ENCODE results near the gene TBC1D20.
"Not testable (repeated sequence)": the region's sequence is repeated elsewhere in the genome, so short reads cannot be mapped to it uniquely, and the experiment has no call there.

The TBC1D20 gene, protein sequence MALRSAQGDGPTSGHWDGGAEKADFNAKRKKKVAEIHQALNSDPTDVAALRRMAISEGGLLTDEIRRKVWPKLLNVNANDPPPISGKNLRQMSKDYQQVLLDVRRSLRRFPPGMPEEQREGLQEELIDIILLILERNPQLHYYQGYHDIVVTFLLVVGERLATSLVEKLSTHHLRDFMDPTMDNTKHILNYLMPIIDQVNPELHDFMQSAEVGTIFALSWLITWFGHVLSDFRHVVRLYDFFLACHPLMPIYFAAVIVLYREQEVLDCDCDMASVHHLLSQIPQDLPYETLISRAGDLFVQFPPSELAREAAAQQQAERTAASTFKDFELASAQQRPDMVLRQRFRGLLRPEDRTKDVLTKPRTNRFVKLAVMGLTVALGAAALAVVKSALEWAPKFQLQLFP

DNA sequence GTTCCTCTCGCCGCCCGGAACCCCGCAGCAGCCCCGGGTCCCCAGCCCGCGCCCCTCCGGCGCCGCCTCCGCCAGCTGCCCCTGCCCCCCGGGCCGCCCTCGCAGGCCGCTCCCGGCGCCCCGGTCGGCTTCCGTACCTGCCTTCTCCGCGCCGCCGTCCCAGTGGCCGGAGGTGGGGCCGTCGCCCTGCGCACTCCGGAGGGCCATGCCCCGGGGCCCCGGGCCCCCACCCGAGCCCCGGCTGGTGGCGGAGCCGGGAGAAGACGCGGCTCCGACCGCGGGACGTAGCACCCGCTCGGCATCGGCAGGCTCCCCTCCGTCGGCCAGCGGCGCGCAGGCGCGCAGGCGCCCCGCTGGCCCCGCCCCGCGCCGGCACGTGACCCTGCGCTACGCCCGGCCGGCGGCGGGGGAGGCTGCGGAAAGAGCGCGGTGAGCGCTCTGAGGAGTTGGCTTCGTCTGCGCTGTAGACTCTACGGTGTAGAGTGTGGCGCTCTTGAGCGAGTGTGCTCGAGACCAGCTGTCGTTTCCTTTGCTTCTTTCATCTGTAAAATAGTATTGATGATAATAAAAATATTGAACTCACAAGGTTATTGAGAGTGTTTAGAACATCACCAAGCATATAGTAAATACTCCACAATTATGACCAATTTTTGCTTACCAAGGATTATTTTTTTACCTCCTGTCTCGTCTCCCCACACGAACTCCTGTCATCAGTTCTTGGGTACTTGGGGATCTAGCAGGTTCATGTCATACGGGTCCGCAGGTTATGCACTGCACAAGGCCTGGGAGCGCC, at the start of gene TBC1D20:
TSS of gene TBC1D20 (minus strand) at position 335 of the 793 bp plus-strand sequence. CDS start at position 207, 128 bp downstream.
- DNase-seq: peak; percentile 89 to 92

GRCh38 chr20:510328-511057, 48.2 kb upstream of the TBC1D20 start:
- not testable (repeated sequence) for DNase-seq

DNA sequence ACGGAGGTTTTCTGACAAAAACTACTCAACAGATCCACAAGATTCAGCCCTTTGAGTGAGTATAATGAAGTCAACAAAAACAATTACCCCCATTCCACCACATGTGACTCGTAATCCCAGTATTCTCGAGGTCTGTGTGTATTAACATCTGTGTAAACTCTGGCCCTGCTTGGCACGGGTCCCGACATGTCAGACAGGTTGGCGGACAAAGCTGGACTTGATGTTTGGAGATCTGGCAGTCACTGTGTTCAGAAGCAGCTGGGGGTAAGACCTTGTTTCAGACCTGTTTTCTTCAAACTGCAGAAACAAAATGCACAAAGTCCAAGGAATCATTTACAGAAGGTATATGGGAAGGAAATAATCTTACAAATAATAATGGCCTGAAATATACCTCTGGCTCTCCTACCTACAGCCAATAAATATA, 46.0 kb upstream of the TBC1D20 start:
- not testable (repeated sequence) for DNase-seq

DNA sequence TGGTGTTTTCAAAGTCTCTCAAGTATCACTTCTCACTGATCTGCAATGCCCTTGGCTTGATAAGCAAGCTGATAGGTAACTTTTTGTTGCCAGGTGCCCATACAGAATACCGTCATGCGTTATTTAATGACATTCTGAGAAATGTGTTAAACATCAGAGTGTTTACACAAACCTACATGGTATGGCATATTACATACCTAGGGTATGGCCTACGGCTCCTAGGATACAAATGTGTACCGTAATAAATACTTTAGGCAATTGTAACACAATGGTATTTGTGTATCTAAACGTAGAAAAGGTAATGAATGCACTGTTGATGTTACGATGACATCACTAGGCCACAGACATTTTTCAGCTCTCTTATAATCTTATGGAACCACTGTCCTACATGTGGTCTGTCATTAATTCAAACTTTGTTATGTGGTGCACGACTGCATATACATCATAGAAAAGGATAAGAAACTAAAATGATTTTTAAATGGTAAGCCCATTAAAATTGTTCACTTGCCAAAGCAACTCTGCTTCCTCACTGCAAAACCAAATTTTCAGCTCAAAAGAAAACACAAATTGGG, 45.5 kb upstream of the TBC1D20 start:
- no peak for DNase-seq

DNA sequence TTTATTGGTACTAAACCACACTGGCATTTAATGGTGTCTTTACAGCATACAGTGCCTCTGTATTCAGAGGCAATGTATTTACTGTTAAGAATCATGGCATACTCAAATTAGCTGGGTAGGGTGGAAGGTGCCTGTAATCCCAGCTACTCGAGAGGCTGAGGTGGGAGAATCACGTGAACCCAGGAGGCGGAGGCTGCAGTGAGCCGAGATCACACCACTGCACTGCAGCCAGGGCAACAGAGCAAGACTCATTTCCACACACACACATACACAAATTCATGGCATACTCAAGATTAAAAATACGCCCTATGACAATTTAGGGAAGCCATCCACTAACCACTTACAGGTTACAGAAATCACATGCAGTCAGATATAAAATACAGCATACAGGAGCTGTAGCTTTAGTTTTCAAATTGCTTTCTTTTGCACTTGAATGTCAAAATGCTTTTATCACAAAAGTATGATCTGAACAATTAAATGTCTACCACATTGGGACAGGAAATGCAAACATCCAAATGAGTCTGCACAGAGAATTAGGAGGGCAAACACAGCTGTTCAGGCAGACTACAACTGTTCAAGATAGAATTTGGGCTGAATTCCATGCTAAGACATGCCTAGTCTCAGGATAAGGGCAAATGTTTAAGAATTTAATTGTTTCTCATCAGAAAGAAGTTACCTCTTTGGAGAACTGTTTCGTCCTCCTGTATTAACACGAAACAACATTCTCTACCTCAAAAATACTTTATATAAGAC, 44.8 kb upstream of the TBC1D20 start:
- DNase-seq: no peak

- no peak for DNase-seq
Observed at GRCh38 chr20:504632-505075, 42.3 kb upstream of the TBC1D20 start.

DNA sequence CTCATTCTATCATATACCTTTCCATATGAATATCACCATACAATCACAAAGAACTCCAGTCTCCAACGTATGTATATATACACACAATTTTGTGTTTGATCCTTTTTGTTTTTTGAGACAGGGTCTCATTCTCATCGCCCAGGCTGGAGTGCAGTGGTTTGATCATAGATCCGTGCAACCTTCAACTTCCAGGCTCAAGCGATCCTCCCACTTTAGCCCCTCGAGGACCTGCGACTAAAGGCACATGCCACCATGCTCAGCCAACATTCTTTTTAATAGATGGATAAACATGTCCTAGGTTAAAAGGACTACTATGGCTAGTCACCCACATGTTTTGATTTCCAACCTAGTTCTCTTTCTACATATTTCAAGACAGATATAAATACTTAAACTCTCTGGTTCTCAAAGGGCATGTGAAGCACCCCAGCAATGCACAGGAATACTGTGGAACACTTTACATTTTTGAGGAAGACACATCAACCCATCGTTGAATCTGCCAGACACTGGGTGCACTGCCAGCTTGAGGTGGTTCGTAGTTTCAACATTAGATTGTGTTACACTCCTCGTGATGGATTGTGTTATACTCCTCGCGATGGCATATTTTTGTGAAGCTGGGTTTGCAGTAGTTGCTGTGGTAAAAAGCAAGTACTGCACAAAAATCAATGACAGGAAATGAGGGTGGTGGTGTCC, 40.9 kb upstream of the TBC1D20 start:
- DNase-seq: no peak

DNA sequence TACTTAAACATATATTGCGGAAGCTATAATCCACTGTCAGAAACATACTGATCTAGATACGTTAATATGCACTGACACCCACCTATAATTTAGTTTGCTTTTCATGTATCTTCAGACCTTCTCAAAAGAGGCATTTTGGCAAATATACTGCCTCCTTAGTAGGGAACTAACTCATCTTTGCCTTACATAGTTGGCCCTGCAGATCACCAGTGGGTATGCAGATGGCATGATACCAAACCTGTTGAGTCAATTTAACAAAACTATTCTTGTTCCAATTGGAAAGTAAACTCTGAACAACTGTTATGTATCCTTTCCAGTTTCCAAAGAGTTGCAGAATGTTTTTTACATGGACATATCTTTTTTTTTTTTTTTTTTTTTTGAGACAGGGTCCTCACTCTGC, 35.6 kb upstream of the TBC1D20 start:
- DNase-seq: no peak

DNA sequence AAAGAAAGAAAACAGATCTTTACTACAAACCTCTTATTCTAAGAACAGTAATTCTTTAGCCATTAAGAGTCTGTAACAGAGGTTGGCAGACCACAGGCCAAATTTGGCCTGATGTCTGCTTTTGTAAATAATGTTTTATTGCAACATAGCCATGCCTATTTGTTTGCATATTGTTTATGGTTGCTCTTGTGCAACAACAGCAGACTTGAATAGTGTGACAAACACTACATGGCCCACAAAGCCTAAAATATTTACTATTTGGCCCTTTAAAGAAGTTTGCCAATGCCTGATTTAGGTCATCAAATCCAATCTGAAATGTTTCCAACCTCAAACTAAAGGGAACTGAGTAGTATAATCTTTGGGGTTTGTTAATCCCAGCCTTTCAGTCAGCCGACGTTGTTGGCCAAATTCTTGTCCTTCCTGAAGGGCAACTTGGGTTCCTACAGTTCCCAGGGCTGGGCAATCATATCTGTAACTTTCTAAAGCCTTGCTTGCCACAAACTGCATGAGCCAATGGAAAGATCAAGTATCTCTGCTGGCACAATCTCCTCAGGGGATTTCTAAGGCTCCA, 33.9 kb upstream of the TBC1D20 start:
- no peak for DNase-seq

DNA sequence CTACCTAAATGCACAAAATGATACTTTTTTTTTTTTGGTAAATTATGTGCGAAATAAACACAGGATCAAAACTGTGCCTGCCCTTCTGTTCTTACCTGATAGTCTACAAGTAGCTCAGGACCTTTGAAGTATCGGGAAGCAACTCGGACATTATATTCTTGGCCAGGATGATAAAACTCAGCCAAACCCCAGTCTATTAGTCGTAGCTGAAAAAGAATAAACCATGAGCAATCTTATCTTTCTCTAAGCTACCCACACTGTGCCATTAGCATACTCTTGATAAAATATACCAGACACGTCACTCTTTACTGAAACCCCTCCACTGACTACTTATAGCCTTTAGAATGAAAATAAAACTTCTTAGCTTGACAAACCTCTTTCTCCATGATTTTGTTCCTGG, 29.8 kb upstream of the TBC1D20 start:
- no peak for DNase-seq

GRCh38 chr20:487655-488054, 25.3 kb upstream of the TBC1D20 start:
- DNase-seq: no peak

GRCh38 chr20:483815-484644, 21.7 kb upstream of the TBC1D20 start:
- no peak for DNase-seq

GRCh38 chr20:481167-481566, 18.8 kb upstream of the TBC1D20 start:
- DNase-seq: no peak

DNA sequence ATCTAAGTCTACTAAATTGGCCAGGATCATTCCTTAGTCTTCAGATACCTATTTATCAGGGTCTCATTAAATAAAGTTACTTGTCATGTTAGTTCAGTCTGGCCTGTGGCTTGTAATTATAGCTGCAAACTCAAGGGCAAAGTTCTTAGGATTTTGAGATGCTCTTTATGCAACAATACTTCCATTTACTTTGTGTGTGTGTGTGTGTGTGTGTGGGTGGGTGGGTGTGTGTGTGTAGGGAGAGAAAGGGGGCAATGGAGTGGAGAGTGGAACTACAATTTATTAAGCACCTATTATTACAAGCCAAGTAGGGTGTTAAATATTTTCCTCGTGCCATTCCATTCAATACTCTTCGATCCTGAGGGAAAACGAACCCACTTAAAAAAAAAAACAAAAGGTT, 17.7 kb upstream of the TBC1D20 start:
- no peak for DNase-seq

DNA sequence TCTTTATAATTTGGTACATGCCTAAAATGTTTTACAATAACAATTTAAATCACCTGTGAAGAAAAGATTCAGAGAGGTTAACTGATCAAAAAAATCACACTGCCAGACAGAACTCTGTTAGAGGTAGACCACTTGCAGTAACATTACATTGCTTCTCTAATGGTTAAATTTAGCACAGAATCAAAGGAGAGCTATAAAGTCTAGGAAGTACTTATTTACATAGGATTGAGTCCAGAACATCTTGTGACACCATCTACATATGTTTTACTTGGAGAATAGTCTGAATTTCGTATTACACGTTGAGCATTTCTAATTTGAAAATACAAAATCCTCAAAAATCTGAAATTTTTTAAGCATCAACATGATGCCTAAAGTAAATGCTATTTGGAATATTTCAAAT, 17.2 kb upstream of the TBC1D20 start:
- no peak for DNase-seq

GRCh38 chr20:478949-479429, 16.7 kb upstream of the TBC1D20 start:
- DNase-seq: peak; percentile 38 to 66

- DNase-seq: no peak
Observed at GRCh38 chr20:478010-478948, 15.9 kb upstream of the TBC1D20 start.

DNA sequence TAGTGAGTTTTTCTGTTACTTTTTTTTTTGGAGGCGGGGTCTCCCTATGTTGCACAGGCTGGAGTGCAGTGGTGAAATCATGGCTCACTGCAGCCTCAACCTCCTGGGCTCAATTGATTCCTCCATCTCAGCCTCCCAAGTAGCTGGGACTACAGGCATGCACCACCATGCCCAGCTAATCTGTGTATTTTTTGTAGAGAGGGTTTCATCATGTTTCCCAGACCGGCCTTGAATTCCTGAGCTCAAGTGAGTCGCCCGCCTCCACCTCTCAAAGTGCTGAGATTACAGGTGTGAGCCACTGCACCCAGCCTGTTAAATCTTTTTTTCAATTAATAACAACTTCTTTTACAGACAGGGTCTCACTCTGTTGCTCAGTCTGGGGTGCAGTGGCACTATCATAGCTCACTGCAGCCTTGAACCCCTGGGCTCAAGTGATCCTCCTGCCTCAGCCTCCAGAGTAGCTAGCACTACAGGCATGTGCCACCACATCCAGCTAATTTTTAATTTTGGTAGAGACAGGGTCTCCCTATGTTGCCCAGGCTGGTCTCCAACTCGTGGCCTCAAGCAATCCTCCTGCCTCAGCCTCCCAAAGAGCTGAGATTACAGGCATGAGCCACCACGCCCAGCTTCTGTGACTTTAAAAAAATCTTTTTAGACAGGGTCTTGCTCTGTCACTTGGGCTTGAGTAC, 14.4 kb upstream of the TBC1D20 start:
- not testable (repeated sequence) for DNase-seq
